GM23338 (cell line): ENCODE data around the gene GPHN. TPM values are rescaled to one million over a fixed set of nuclear protein-coding genes. Genes with fewer than 3 reads are reported as not detected.

Experiments used
- ATAC-seq: fragments of 200-7000 bp; cut with Tn5 transposase; 3 replicates; pipeline ENCODE4 v1.9.1; 2020
- DNase-seq: peaks from one replicate; pipeline ENCODE4 v3.0.0-alpha.2; 2015; ENCODE audit warnings: low spot score
- H2AFZ ChIP-seq: fragments of 200-600 bp; sonication (generic); 2 replicates; pipeline ENCODE4 v1.8.0; 2016; ENCODE audit warnings: antibody characterized with exemption, mild to moderate bottlenecking, moderate library complexity
- H3F3A ChIP-seq: fragments of 200-600 bp; sonication (generic); replicated peaks from 2 replicates; pipeline ENCODE4 v1.8.0; 2017; ENCODE audit warnings: antibody characterized with exemption, mixed run types, low read depth
- H3K27ac ChIP-seq: fragments of 200-600 bp; sonication (generic); 2 replicates; pipeline ENCODE4 v1.6.1; 2016; ENCODE audit warnings: low read depth
- H3K27me3 ChIP-seq: fragments of 200-600 bp; sonication (generic); 2 replicates; pipeline ENCODE4 v1.8.0; 2016; ENCODE audit warnings: mild to moderate bottlenecking, mixed run types, moderate library complexity; ENCODE audit not compliant: insufficient read depth
- H3K36me3 ChIP-seq: fragments of 200-600 bp; sonication (generic); 2 replicates; pipeline ENCODE4 v1.8.0; 2016; ENCODE audit warnings: mild to moderate bottlenecking; ENCODE audit not compliant: insufficient read depth
- H3K4me1 ChIP-seq: fragments of 200-600 bp; sonication (generic); 2 replicates; pipeline ENCODE4 v1.8.0; 2016; ENCODE audit warnings: mild to moderate bottlenecking, moderate library complexity; ENCODE audit not compliant: insufficient read depth
- H3K4me2 ChIP-seq: fragments of 200-600 bp; sonication (generic); 2 replicates; pipeline ENCODE4 v1.7.1; 2017; ENCODE audit warnings: mixed run types
- H3K4me3 ChIP-seq: fragments of 200-600 bp; sonication (generic); 2 replicates; pipeline ENCODE4 v1.6.1; 2016; ENCODE audit warnings: mixed run types
- H3K79me2 ChIP-seq: fragments of 200-600 bp; sonication (generic); replicated peaks from 2 replicates; pipeline ENCODE4 v1.8.0; 2017; ENCODE audit warnings: mild to moderate bottlenecking; ENCODE audit not compliant: insufficient read depth
- H3K9me2 ChIP-seq: fragments of 200-600 bp; sonication (generic); 2 replicates; pipeline ENCODE4 v1.8.0; 2017; ENCODE audit not compliant: insufficient read depth
- H4K20me1 ChIP-seq: fragments of 200-600 bp; sonication (generic); replicated peaks from 2 replicates; pipeline ENCODE4 v1.8.0; 2017; ENCODE audit warnings: mild to moderate bottlenecking; ENCODE audit not compliant: insufficient read depth
- H3K27ac Mint-ChIP-seq: 2 replicates; pipeline ENCODE4 v1.8.0; 2020; ENCODE audit warnings: inconsistent platforms, mild to moderate bottlenecking, moderate library complexity, mixed read lengths
- H3K27me3 Mint-ChIP-seq: 3 replicates; pipeline ENCODE4 v1.8.0; 2022; ENCODE audit warnings: low read depth, mild to moderate bottlenecking, moderate library complexity, mixed read lengths, inconsistent platforms; ENCODE audit not compliant: insufficient read depth, poor library complexity
- H3K36me3 Mint-ChIP-seq: 3 replicates; pipeline ENCODE4 v1.8.0; 2021; ENCODE audit warnings: low read depth, mild to moderate bottlenecking, inconsistent platforms, moderate library complexity, mixed read lengths
- H3K4me1 Mint-ChIP-seq: 3 replicates; pipeline ENCODE4 v1.8.0; 2020; ENCODE audit warnings: mild to moderate bottlenecking, inconsistent platforms, mixed read lengths
- H3K4me3 Mint-ChIP-seq: 3 replicates; pipeline ENCODE4 v1.8.0; 2021; ENCODE audit warnings: moderate library complexity, mild to moderate bottlenecking, inconsistent platforms, mixed read lengths
- H3K9me3 Mint-ChIP-seq: 3 replicates; pipeline ENCODE4 v1.8.0; 2020; ENCODE audit warnings: moderate library complexity, mild to moderate bottlenecking, inconsistent platforms, mixed read lengths
- CREB1 ChIP-seq: fragments of 250-450 bp; sonication (Bioruptor Pico); IDR thresholded peaks from 2 replicates; pipeline ENCODE4 v1.5.0; 2020; ENCODE audit warnings: low read depth, mild to moderate bottlenecking, moderate library complexity
- CTCF ChIP-seq, 2 experiments: fragments of 200-600 bp in 1 of 2; sonication (generic) in 1 of 2; conservative IDR thresholded peaks; 2 replicates each; pipeline versions ENCODE4 v1.5.1 to v1.6.1; 2016 to 2017; ENCODE audit warnings: antibody characterized with exemption in 2 of 2, low read depth in 2 of 2, mild to moderate bottlenecking in 2 of 2, moderate library complexity in 1 of 2
- EZH2 ChIP-seq: fragments of 200-600 bp; sonication (generic); IDR thresholded peaks from one replicate; pipeline ENCODE4 v1.8.0; 2017; ENCODE audit warnings: antibody characterized with exemption, mild to moderate bottlenecking, low read depth; ENCODE audit not compliant: unreplicated experiment
- EZH2phosphoT487 ChIP-seq: fragments of 200-600 bp; sonication (generic); IDR thresholded peaks from one replicate; pipeline ENCODE4 v1.8.1; 2018; ENCODE audit warnings: antibody characterized with exemption; ENCODE audit not compliant: unreplicated experiment
- JUNB ChIP-seq: IDR thresholded peaks from one replicate; pipeline ENCODE4 v1.6.1; 2016; ENCODE audit warnings: antibody characterized with exemption; ENCODE audit not compliant: unreplicated experiment
- POLR2AphosphoS5 ChIP-seq: IDR thresholded peaks from 2 replicates; pipeline ENCODE4 v1.6.1; 2016; ENCODE audit warnings: antibody characterized with exemption, low read depth
- ZNF331 ChIP-seq: fragments of 250-450 bp; sonication (Bioruptor Pico); IDR thresholded peaks from 2 replicates; pipeline ENCODE4 v1.5.0; 2020; ENCODE audit warnings: low read depth, mild to moderate bottlenecking, moderate library complexity
- polyA plus RNA-seq: library from polyadenylated mRNA; unstranded; fragments of >200 nt; fragmentation: Nextera tagmentation; extraction: Ambion mirVana; gene quantifications from 2 replicates; pipeline ENCODE4 v1.2.1, GENCODE V29; 2016
- total RNA-seq: library from RNA; depleted of rRNA; stranded (reverse); fragments of >200 nt; shearing (Covaris generic); gene quantifications from 2 replicates; pipeline ENCODE4 v1.2.3, GENCODE V29; 2014
- TF ChIP-seq, protein P1 (sequence below): IDR thresholded peaks from 2 replicates; pipeline ENCODE4 v1.6.1; 2016; ENCODE audit warnings: antibody characterized with exemption
- TF ChIP-seq, protein P2 (sequence below): IDR thresholded peaks from one replicate; pipeline ENCODE4 v1.6.1; 2018; ENCODE audit warnings: antibody characterized with exemption; ENCODE audit not compliant: unreplicated experiment

GPHN gene
- total and polyA plus RNA-seq, 2 experiments from 2014 or later: 17.6 to 20.6 TPM

DNA sequence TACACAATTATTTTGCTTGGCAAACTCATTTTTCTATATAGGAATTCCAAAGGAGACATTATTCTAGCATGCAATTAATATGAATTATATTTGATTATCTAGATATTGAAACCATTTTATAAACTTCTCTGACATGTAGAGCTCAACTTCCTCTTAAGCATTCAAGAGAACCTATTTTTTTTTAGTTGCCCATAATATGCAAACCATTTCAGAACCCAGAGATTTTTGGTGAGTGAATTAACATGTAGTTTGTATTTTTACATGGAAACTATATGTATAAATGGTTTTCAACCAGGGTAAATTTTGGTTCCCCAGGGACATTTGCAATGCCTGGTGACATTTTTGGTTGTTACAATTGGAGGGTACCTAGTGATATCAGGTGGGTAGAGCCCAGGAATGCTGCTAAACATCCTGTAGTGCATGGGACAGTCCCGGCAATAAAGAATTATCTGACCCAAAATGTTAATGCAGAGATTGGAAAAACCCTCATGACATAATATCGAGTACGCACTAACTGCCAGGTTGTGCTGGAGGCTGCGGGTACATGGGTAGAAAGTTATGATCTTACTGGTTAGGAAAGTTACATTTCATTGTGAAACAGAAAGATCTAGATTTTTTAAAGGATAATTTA lies 342.4 kb downstream of the GPHN start:
- no peaks in the 10 kb centered on the region for H3K9me2 ChIP-seq
- no peak overlapping the region for H3K4me3 ChIP-seq
- ATAC-seq (no peak), DNase-seq (no peak)
- H3K79me2 ChIP-seq: no peaks in the 10 kb centered on the region
- no peaks in the 10 kb centered on the region for H3F3A ChIP-seq
- Mint-ChIP-seq H3K4me3 (no peak overlapping the region), H3K9me3 (no peaks in the 10 kb centered on the region), H3K27me3 (peaks cover 2% of the 10 kb centered on the region), H3K36me3 (no peaks in the 10 kb centered on the region), H3K4me1 (no peaks in the 10 kb centered on the region), H3K27ac (no peak overlapping the region)
- no peak overlapping the region for H3K4me2 ChIP-seq
- no peaks in the 10 kb centered on the region for H4K20me1 ChIP-seq
- H3K4me1 ChIP-seq: no peaks in the 10 kb centered on the region
- H2AFZ ChIP-seq: no peak overlapping the region
- H3K27me3 ChIP-seq: no peaks in the 10 kb centered on the region
- no peak for TF ChIP-seq EZH2
- no peak for TF ChIP-seq ZNF331 (CRISPR knock-in tag)
- no peak for TF ChIP-seq CTCF (conservative IDR thresholded peaks at IDR 0.05; ENCODE audit: low read depth in 2 of 2)
- TF ChIP-seq, protein P1, sequence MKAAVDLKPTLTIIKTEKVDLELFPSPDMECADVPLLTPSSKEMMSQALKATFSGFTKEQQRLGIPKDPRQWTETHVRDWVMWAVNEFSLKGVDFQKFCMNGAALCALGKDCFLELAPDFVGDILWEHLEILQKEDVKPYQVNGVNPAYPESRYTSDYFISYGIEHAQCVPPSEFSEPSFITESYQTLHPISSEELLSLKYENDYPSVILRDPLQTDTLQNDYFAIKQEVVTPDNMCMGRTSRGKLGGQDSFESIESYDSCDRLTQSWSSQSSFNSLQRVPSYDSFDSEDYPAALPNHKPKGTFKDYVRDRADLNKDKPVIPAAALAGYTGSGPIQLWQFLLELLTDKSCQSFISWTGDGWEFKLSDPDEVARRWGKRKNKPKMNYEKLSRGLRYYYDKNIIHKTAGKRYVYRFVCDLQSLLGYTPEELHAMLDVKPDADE: no peak
- TF ChIP-seq CREB1: no peak
- TF ChIP-seq EZH2phosphoT487: no peak
- no peak for TF ChIP-seq JUNB
- H3K36me3 ChIP-seq: no peaks in the 10 kb centered on the region
- no peak overlapping the region for H3K27ac ChIP-seq

GRCh38 chr14:66853311-66853710 lies 345.4 kb downstream of the GPHN start:
- Mint-ChIP-seq H3K27me3 (peaks cover 2% of the 10 kb centered on the region), H3K4me1 (no peaks in the 10 kb centered on the region), H3K27ac (no peak overlapping the region), H3K36me3 (no peaks in the 10 kb centered on the region), H3K9me3 (no peaks in the 10 kb centered on the region; the same call in 2 of the 3 replicates), H3K4me3 (no peak overlapping the region)
- Histone ChIP-seq H3K36me3 (no peaks in the 10 kb centered on the region), H3K27me3 (no peaks in the 10 kb centered on the region), H3K4me1 (no peaks in the 10 kb centered on the region), H3K79me2 (no peaks in the 10 kb centered on the region), H3K4me3 (no peak overlapping the region), H3K4me2 (no peak overlapping the region), H2AFZ (no peak overlapping the region), H4K20me1 (no peaks in the 10 kb centered on the region), H3K27ac (no peak overlapping the region), H3K9me2 (no peaks in the 10 kb centered on the region), H3F3A (no peaks in the 10 kb centered on the region)
- DNase-seq: no peak
- ATAC-seq: no peak
- TF ChIP-seq, protein P2, sequence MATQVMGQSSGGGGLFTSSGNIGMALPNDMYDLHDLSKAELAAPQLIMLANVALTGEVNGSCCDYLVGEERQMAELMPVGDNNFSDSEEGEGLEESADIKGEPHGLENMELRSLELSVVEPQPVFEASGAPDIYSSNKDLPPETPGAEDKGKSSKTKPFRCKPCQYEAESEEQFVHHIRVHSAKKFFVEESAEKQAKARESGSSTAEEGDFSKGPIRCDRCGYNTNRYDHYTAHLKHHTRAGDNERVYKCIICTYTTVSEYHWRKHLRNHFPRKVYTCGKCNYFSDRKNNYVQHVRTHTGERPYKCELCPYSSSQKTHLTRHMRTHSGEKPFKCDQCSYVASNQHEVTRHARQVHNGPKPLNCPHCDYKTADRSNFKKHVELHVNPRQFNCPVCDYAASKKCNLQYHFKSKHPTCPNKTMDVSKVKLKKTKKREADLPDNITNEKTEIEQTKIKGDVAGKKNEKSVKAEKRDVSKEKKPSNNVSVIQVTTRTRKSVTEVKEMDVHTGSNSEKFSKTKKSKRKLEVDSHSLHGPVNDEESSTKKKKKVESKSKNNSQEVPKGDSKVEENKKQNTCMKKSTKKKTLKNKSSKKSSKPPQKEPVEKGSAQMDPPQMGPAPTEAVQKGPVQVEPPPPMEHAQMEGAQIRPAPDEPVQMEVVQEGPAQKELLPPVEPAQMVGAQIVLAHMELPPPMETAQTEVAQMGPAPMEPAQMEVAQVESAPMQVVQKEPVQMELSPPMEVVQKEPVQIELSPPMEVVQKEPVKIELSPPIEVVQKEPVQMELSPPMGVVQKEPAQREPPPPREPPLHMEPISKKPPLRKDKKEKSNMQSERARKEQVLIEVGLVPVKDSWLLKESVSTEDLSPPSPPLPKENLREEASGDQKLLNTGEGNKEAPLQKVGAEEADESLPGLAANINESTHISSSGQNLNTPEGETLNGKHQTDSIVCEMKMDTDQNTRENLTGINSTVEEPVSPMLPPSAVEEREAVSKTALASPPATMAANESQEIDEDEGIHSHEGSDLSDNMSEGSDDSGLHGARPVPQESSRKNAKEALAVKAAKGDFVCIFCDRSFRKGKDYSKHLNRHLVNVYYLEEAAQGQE: no peak
- no peak for TF ChIP-seq EZH2phosphoT487
- TF ChIP-seq ZNF331 (CRISPR knock-in tag): no peak
- TF ChIP-seq POLR2AphosphoS5: no peak
- TF ChIP-seq, protein P1: no peak
